HepG2 (cell line): Measurements from ENCODE around the gene PTPRM. TPM values are rescaled to one million over a fixed set of nuclear protein-coding genes. Genes with fewer than 3 reads are reported as not detected.

ENCODE experiments used
- AHR ChIP-seq: IDR thresholded peaks from 2 replicates; pipeline ENCODE4 v1.6.1; 2018; ENCODE audit warnings: missing genetic modification reagents, missing compliant biosample characterization
- FOXM1 ChIP-seq: sonication (generic); formaldehyde crosslinking; IDR thresholded peaks from 2 replicates; pipeline ENCODE4 v1.5.0; 2020; ENCODE audit warnings: missing genetic modification reagents
- GLI4 ChIP-seq: sonication (generic); formaldehyde crosslinking; IDR thresholded peaks from 2 replicates; pipeline ENCODE4 v1.5.1; 2020; ENCODE audit warnings: missing genetic modification reagents, mild to moderate bottlenecking, moderate library complexity, borderline replicate concordance
- KAT8 ChIP-seq: IDR thresholded peaks from 2 replicates; pipeline ENCODE4 v1.6.1; 2016; ENCODE audit warnings: missing genetic modification reagents, missing compliant biosample characterization
- KLF9 ChIP-seq: IDR thresholded peaks from 2 replicates; pipeline ENCODE4 v1.6.1; 2016; ENCODE audit warnings: low read depth
- SALL1 ChIP-seq: sonication (generic); formaldehyde crosslinking; IDR thresholded peaks from 2 replicates; pipeline ENCODE4 v1.8.0; 2022; ENCODE audit warnings: mild to moderate bottlenecking, missing genetic modification reagents
- U2AF2 ChIP-seq: fragments of 200-400 bp; formaldehyde crosslinking; IDR thresholded peaks from 2 replicates; pipeline ENCODE4 v1.6.1; 2017; ENCODE audit warnings: low read depth, mild to moderate bottlenecking, low read length
- ZNF564 ChIP-seq: sonication (generic); formaldehyde crosslinking; IDR thresholded peaks from 2 replicates; pipeline ENCODE4 v1.8.1; 2023; ENCODE audit warnings: mild to moderate bottlenecking, missing genetic modification reagents
- polyA plus RNA-seq, 8 experiments: library from polyadenylated mRNA; depleted of rRNA in 3 of 8; stranded (reverse) in 7 of 8; unstranded in 1 of 8; fragments of >200 nt; fragmentation: Illumina TruSeq in 4 of 8; extraction: Trizol in 4 of 8; gene quantifications; 2 replicates each; pipeline versions ENCODE4 v1.2.1 to v1.2.3, GENCODE V29; 2011 to 2016; ENCODE audit warnings: low read depth in 4 of 8, missing spikeins in 1 of 8, mixed read lengths in 1 of 8; ENCODE audit not compliant: insufficient read depth in 1 of 8
- total RNA-seq, 5 experiments: library from RNA; depleted of rRNA; stranded (reverse); fragments of >200 nt; fragmentation: Illumina TruSeq; extraction: Trizol; gene quantifications; 2 replicates each; pipeline ENCODE4 v1.2.3, GENCODE V29; 2016; ENCODE audit warnings: low read depth in 1 of 5
- TF ChIP-seq, protein P1 (sequence below): sonication (generic); formaldehyde crosslinking; IDR thresholded peaks from 2 replicates; pipeline ENCODE4 v1.4.0; 2020; ENCODE audit warnings: missing genetic modification reagents, mild to moderate bottlenecking, borderline replicate concordance
- TF ChIP-seq, protein P2 (sequence below), 2 experiments: sonication (generic) in 1 of 2; formaldehyde crosslinking in 1 of 2; IDR thresholded peaks; 2 replicates each; pipeline versions ENCODE4 v1.4.0 to v1.6.1; 2018 to 2020; ENCODE audit warnings: missing genetic modification reagents in 2 of 2, borderline replicate concordance in 1 of 2, low read depth in 1 of 2, mild to moderate bottlenecking in 1 of 2, missing biosample characterization in 1 of 2
- TF ChIP-seq, protein P3 (sequence below): sonication (generic); formaldehyde crosslinking; IDR thresholded peaks from 2 replicates; pipeline ENCODE4 v1.4.0; 2020; ENCODE audit warnings: mild to moderate bottlenecking, missing genetic modification reagents

The PTPRM gene
- total and polyA plus RNA-seq, 2 of the 13 experiments (the other 11 are each of a cell fraction or from before 2014, with no cell fraction given): 12.6 to 108 TPM

DNA sequence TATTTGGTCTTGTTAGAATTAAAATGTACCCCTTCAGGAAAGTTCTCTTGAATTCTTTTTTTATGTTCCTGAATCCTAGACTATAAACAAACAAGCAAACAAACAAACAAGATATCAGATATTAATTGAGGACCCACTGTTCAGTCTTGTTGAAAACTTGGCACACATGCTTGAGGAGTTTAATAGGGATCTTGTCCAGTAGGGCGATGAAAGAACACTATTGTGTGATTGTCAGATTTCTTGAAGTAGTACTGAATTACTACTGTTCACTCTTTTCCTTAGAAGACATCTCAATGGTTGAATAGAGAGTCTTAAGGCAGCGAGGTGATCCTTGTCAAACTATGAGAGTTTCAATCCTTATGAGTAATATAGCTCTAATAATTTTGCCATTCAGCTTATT is 130.2 kb downstream of the PTPRM start (continued):
- TF ChIP-seq, protein P1, sequence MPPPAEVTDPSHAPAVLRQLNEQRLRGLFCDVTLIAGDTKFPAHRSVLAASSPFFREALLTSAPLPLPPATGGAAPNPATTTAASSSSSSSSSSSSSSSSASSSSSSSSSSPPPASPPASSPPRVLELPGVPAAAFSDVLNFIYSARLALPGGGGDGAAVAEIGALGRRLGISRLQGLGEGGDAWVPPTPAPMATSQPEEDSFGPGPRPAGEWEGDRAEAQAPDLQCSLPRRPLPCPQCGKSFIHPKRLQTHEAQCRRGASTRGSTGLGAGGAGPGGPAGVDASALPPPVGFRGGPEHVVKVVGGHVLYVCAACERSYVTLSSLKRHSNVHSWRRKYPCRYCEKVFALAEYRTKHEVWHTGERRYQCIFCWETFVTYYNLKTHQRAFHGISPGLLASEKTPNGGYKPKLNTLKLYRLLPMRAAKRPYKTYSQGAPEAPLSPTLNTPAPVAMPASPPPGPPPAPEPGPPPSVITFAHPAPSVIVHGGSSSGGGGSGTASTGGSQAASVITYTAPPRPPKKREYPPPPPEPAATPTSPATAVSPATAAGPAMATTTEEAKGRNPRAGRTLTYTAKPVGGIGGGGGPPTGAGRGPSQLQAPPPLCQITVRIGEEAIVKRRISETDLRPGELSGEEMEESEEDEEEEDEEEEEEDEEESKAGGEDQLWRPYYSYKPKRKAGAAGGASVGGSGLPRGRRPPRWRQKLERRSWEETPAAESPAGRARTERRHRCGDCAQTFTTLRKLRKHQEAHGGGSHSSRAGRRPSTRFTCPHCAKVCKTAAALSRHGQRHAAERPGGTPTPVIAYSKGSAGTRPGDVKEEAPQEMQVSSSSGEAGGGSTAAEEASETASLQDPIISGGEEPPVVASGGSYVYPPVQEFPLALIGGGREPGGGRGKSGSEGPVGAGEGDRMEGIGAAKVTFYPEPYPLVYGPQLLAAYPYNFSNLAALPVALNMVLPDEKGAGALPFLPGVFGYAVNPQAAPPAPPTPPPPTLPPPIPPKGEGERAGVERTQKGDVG (CRISPR knock-in tag): no peak
- TF ChIP-seq AHR (CRISPR knock-in tag) (no peak), SALL1 (no peak), GLI4 (CRISPR knock-in tag) (no peak), FOXM1 (no peak), KLF9 (CRISPR knock-in tag) (no peak), KAT8 (CRISPR knock-in tag) (no peak), ZNF564 (CRISPR knock-in tag) (no peak), U2AF2 (no peak)
- TF ChIP-seq, protein P2, sequence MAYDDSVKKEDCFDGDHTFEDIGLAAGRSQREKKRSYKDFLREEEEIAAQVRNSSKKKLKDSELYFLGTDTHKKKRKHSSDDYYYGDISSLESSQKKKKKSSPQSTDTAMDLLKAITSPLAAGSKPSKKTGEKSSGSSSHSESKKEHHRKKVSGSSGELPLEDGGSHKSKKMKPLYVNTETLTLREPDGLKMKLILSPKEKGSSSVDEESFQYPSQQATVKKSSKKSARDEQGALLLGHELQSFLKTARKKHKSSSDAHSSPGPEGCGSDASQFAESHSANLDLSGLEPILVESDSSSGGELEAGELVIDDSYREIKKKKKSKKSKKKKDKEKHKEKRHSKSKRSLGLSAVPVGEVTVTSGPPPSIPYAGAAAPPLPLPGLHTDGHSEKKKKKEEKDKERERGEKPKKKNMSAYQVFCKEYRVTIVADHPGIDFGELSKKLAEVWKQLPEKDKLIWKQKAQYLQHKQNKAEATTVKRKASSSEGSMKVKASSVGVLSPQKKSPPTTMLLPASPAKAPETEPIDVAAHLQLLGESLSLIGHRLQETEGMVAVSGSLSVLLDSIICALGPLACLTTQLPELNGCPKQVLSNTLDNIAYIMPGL (CRISPR knock-in tag; IDR thresholded peaks at IDR 0.05; ENCODE audit: borderline replicate concordance in 1 of 2, low read depth in 1 of 2): no peak
- TF ChIP-seq, protein P3, sequence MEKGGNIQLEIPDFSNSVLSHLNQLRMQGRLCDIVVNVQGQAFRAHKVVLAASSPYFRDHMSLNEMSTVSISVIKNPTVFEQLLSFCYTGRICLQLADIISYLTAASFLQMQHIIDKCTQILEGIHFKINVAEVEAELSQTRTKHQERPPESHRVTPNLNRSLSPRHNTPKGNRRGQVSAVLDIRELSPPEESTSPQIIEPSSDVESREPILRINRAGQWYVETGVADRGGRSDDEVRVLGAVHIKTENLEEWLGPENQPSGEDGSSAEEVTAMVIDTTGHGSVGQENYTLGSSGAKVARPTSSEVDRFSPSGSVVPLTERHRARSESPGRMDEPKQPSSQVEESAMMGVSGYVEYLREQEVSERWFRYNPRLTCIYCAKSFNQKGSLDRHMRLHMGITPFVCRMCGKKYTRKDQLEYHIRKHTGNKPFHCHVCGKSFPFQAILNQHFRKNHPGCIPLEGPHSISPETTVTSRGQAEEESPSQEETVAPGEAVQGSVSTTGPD (CRISPR knock-in tag): no peak
